IMR-90 (cell line): Measurements from ENCODE around the gene OR8J3.

Source experiments
- CTCF ChIP-seq: conservative IDR thresholded peaks from 2 replicates; pipeline ENCODE4 v1.5.1; 2012; ENCODE audit warnings: mild to moderate bottlenecking, low read depth, low read length, improper control_type of control experiment
- MAFK ChIP-seq: IDR thresholded peaks from 2 replicates; pipeline ENCODE4 v1.6.1; 2012; ENCODE audit warnings: low read depth, low read length, improper control_type of control experiment
- MAZ ChIP-seq: IDR thresholded peaks from 2 replicates; pipeline ENCODE4 v1.6.1; 2012; ENCODE audit warnings: low read depth, mild to moderate bottlenecking, low read length, improper control_type of control experiment, moderate library complexity, borderline replicate concordance
- POLR2A ChIP-seq: IDR thresholded peaks from 2 replicates; pipeline ENCODE4 v1.6.1; 2012; ENCODE audit warnings: mild to moderate bottlenecking, low read depth, low read length
- RCOR1 ChIP-seq: IDR thresholded peaks from 2 replicates; pipeline ENCODE4 v1.6.1; 2012; ENCODE audit warnings: mild to moderate bottlenecking, low read length, improper control_type of control experiment; ENCODE audit not compliant: insufficient replicate concordance
- SMC3 ChIP-seq: fragments of 150-350 bp; IDR thresholded peaks from 2 replicates; pipeline ENCODE4 v1.6.1; 2016; ENCODE audit warnings: low read depth, mild to moderate bottlenecking, antibody characterized with exemption, low read length, moderate library complexity

GRCh38 chr11:56183459-56183858 is 43.5 kb upstream of the OR8J3 start:
- no peak for TF ChIP-seq CTCF
- TF ChIP-seq MAZ = no peak
- no peak for TF ChIP-seq MAFK
- TF ChIP-seq SMC3 = no peak
- TF ChIP-seq RCOR1 = no peak
- no peak for TF ChIP-seq POLR2A
